Measurements from ENCODE around the gene TRPM2.

Gene TRPM2

DNA sequence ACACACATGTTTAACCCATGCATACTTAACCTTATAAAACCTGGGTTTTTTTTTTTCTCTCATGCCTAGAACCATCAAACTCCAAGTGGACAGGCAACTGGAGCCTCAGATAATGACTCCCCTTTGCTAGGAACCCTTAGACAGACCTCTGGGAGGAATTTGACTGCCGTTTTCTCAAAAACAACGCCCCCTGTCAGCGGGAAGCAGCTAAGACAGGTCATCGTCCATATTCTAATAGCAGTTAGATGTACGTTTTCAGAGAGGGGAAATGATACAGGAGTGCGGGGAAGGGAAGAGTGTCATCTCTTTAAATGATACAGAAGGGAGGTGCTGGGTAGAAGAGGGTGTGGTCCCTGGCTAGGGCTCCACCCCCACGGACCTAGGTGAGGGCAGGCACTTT is 136.5 kb downstream of the TRPM2 start:
- DNase-seq: no peak

DNA sequence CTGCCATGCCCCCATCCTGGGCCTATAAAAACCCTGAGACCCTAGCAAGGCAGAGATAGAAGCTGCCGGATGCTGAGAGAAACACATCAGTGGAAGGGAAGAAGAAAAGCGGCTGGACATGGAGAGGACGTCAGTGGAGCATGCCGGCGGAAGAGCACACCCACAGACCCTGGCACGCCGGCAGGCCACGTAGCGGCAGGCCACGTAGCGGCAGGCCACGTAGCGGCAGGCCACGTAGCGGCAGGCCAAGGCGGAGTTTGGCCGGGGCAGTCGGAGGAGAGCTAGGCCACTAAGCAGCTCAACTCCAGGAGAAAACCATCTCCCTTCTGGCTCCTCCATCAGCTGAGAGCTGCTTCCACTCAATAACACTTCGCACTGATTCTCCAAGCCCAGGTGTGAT is 137.0 kb downstream of the TRPM2 start:
- DNase-seq: no peak

DNA sequence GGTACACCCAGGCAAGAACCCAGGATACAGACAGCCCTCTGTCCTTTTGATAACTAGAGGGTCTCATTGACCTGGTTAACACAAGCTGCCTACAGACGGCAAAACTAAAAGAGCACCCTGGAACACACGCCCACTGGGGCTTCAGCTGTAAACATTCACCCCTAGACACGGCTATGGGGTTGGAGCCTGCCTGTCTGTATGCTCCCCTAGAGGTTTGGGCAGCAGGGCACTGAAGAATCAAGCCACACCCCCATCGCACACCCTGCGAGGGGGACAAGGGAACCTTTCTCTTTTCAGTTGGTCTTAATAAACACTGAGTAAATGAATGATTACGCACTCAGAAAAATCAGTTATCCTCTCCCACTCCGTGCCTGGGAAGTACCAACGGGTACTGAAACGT is 137.4 kb downstream of the TRPM2 start:
- no peak for DNase-seq

Measured in activated CD4-positive, alpha-beta T cell treated with anti-CD3 and anti-CD28 coated beads for 48 hours (primary cell).